Colonic mucosa (tissue), 4 donors: ENCODE data around the gene CIDEA. TPM values are rescaled to one million over a fixed set of nuclear protein-coding genes. Genes with fewer than 3 reads are reported as not detected.

Experiments
- DNase-seq: peaks from one replicate; pipeline ENCODE4 v3.0.0-alpha.2; 2020
- H3K27ac ChIP-seq: fragments of 200-600 bp; one replicate; pipeline ENCODE4 v1.8.0; 2021
- H3K27me3 ChIP-seq: fragments of 200-600 bp; one replicate; pipeline ENCODE4 v1.8.0; 2021
- H3K36me3 ChIP-seq: fragments of 200-600 bp; one replicate; pipeline ENCODE4 v1.8.0; 2021
- H3K4me1 ChIP-seq: fragments of 200-600 bp; one replicate; pipeline ENCODE4 v1.8.0; 2021; ENCODE audit warnings: mild to moderate bottlenecking
- H3K4me3 ChIP-seq: fragments of 200-600 bp; one replicate; pipeline ENCODE4 v1.8.0; 2021
- H3K9ac ChIP-seq, 2 donors: one replicate each; pipeline ENCODE4 v1.7.0; 2013; ENCODE audit warnings: control low read depth in 2 of 2, low read depth in 2 of 2, low read length in 2 of 2
- H3K9me3 ChIP-seq: fragments of 200-600 bp; one replicate; pipeline ENCODE4 v1.8.0; 2021
- CTCF ChIP-seq: fragments of 200-600 bp; IDR thresholded peaks from one replicate; pipeline ENCODE4 v1.8.0; 2022; ENCODE audit warnings: antibody characterized with exemption, mild to moderate bottlenecking
- intact Hi-C: fragments of 100-400 bp; cut with DNase I; formaldehyde crosslinking; loops from one replicate; pipeline ENCODE4 v1.14.1; 2022
- total RNA-seq, 2 donors: library from RNA; stranded (reverse); fragmentation: NEBNext Ultra II Directional in 1 of 2; extraction: Animal tissue kit (Norgen Biotek cat#: 25700) in 1 of 2; gene quantifications; one replicate each; pipeline ENCODE4 v1.2.1, GENCODE V29; 2021
- donor health status: healthy.
- donor health status: DM: no; HTN: no; CAD: no.
- donor health status: DM: no; HTN: no; CAD: no.

Gene CIDEA
- total RNA-seq, 2 donors from 2014 or later, result not detected

GRCh38 chr18:12278741-12279682 lies 24.9 kb downstream of the CIDEA start:
- no peaks in the 10 kb centered on the region for H3K27me3 ChIP-seq
- no peaks in the 10 kb centered on the region for H3K4me1 ChIP-seq
- DNase-seq, result peak; percentile 53
- peak overlapping the region; percentile 11 for H3K4me3 ChIP-seq
- intact Hi-C loops, result no loop called here
- H3K9me3 ChIP-seq, result no peaks in the 10 kb centered on the region
- H3K27ac ChIP-seq, result peak overlapping the region; percentile 91
- no peaks in the 10 kb centered on the region for H3K36me3 ChIP-seq
- TF ChIP-seq CTCF, result no peak
- peak overlapping the region; percentile 39 to 67 for H3K9ac ChIP-seq

GRCh38 chr18:12279781-12280531 lies 25.8 kb downstream of the CIDEA start:
- H3K27ac ChIP-seq, result peak overlapping the region; percentile 91
- intact Hi-C loops, result no loop called here
- H3K4me3 ChIP-seq, result peak overlapping the region; percentile 11
- no peaks in the 10 kb centered on the region for H3K9me3 ChIP-seq
- DNase-seq, result no peak
- H3K27me3 ChIP-seq, result no peaks in the 10 kb centered on the region
- H3K36me3 ChIP-seq, result no peaks in the 10 kb centered on the region
- H3K4me1 ChIP-seq, result no peaks in the 10 kb centered on the region
- peak overlapping the region in 1 of 2 donors; percentile 39 for H3K9ac ChIP-seq
- TF ChIP-seq CTCF, result no peak

- intact Hi-C loops, result no loop called here
Measured at GRCh38 chr18:12281861-12282260, 27.7 kb downstream of the CIDEA start.

GRCh38 chr18:12282442-12283039 lies 28.4 kb downstream of the CIDEA start:
- no peak for TF ChIP-seq CTCF
- H3K27me3 ChIP-seq, result peaks cover 10% of the 10 kb centered on the region
- H3K4me3 ChIP-seq, result no peak overlapping the region
- no peak overlapping the region for H3K27ac ChIP-seq
- DNase-seq, result no peak
- H3K9ac ChIP-seq, result no peak overlapping the region
- no peaks in the 10 kb centered on the region for H3K4me1 ChIP-seq
- intact Hi-C loops, result no loop called here
- H3K9me3 ChIP-seq, result no peaks in the 10 kb centered on the region
- H3K36me3 ChIP-seq, result no peaks in the 10 kb centered on the region

More at GRCh38 chr18:12281861-12282260, 27.7 kb downstream of the CIDEA start:
- H3K4me3 ChIP-seq, result no peak overlapping the region
- DNase-seq, result no peak
- H3K9ac ChIP-seq, result no peak overlapping the region
- no peak for TF ChIP-seq CTCF
- no peaks in the 10 kb centered on the region for H3K9me3 ChIP-seq
- H3K36me3 ChIP-seq, result no peaks in the 10 kb centered on the region
- H3K27ac ChIP-seq, result no peak overlapping the region
- peaks cover 3% of the 10 kb centered on the region for H3K27me3 ChIP-seq
- no peaks in the 10 kb centered on the region for H3K4me1 ChIP-seq

GRCh38 chr18:12283256-12283655 lies 29.1 kb downstream of the CIDEA start:
- H3K36me3 ChIP-seq, result no peaks in the 10 kb centered on the region
- H3K27ac ChIP-seq, result no peak overlapping the region
- no peak overlapping the region for H3K4me3 ChIP-seq
- TF ChIP-seq CTCF, result no peak
- no peak for DNase-seq
- H3K4me1 ChIP-seq, result no peaks in the 10 kb centered on the region
- no peaks in the 10 kb centered on the region for H3K9me3 ChIP-seq
- peaks cover 14% of the 10 kb centered on the region for H3K27me3 ChIP-seq
- intact Hi-C loops, result no loop called here
- H3K9ac ChIP-seq, result no peak overlapping the region
